SK-N-MC (cell line): Measurements from ENCODE around the gene ST6GALNAC3.

Experiments used
- EZH2 ChIP-seq: fragments of 200-600 bp; sonication (generic); IDR thresholded peaks from one replicate; pipeline ENCODE4 v1.6.1; 2017; ENCODE audit warnings: antibody characterized with exemption
- POLR2AphosphoS5 ChIP-seq: IDR thresholded peaks from 2 replicates; pipeline ENCODE4 v1.6.1; 2012; ENCODE audit warnings: mild to moderate bottlenecking, low read depth, low read length, borderline replicate concordance

GRCh38 chr1:76471536-76471935 is 397.0 kb downstream of the ST6GALNAC3 start:
- TF ChIP-seq EZH2 (no peak), POLR2AphosphoS5 (no peak)
